IPS DF 6.9 (cell line): Measurements from ENCODE around the gene JUNB.

Experiments
- DNase-seq: peaks from one replicate; pipeline ENCODE4 v3.0.0-alpha.2; 2013; ENCODE audit warnings: low read depth, low spot score
- H3K27ac ChIP-seq: one replicate; pipeline ENCODE4 v1.5.1; 2013; ENCODE audit warnings: low read length, control low read depth
- H3K27me3 ChIP-seq: 2 replicates; pipeline ENCODE4 v1.6.1; 2013; ENCODE audit warnings: mild to moderate bottlenecking, low read length; ENCODE audit not compliant: control insufficient read depth, insufficient read depth
- H3K36me3 ChIP-seq: 2 replicates; pipeline ENCODE4 v1.6.1; 2013; ENCODE audit warnings: low read length; ENCODE audit not compliant: control insufficient read depth, insufficient read depth
- H3K4me1 ChIP-seq: 2 replicates; pipeline ENCODE4 v1.6.1; 2013; ENCODE audit warnings: low read length; ENCODE audit not compliant: control insufficient read depth, insufficient read depth
- H3K4me3 ChIP-seq: 2 replicates; pipeline ENCODE4 v1.5.1; 2013; ENCODE audit warnings: mild to moderate bottlenecking, low read length
- H3K9me3 ChIP-seq: 2 replicates; pipeline ENCODE4 v1.6.1; 2013; ENCODE audit warnings: low read length, inconsistent platforms; ENCODE audit not compliant: control insufficient read depth, insufficient read depth
- WGBS: extraction: QIAGEN DNeasy Blood & Tissue Kit; methylation state at CpG from one replicate; pipeline ENCODE4 v1.1.7; 2013; ENCODE audit warnings: mixed read lengths, missing lambda C conversion rate; ENCODE audit not compliant: insufficient read length, insufficient coverage; 5-methylcytosine and 5-hydroxymethylcytosine counted together

The JUNB gene

GRCh38 chr19:12783291-12783848 is 7.9 kb upstream of the JUNB start:
- WGBS: no CpG with 5 or more reads among the region's 16 CpGs
- no peak for DNase-seq
- Histone ChIP-seq H3K9me3 (no peaks in the 10 kb centered on the region), H3K27me3 (no peaks in the 10 kb centered on the region), H3K36me3 (no peaks in the 10 kb centered on the region; the same call in 1 of the 2 replicates), H3K27ac (no peak overlapping the region), H3K4me1 (peaks cover 14% of the 10 kb centered on the region), H3K4me3 (peak overlapping the region; percentile 43; the same call in 1 of the 2 replicates)

DNA sequence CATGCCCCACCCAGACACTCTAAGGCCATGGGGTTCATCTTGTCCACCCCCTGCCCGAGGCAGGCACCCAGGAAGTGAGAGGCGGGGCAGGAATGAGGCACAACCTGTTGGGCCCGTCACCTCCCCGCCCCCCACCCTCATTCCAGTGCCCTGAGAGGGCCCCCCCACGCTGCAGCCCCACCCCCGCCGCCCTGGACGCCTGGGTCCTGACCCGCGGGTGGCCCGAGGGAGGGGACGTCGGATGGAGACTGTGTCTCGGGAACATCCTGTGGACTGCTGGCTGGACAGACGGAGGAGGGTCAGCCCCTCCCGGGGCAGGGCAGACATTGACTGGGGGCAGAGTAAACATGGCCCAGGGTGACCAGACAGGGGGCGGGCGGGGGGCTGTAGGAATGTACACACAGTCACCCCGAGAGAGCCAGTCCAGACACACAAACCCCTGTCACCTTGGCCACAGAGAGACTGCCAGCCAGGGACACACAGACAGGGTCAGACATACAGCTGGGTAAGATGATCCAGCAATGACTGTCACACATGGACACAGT is 7.4 kb upstream of the JUNB start:
- peaks cover 18% of the 10 kb centered on the region for H3K4me1 ChIP-seq
- H3K27ac ChIP-seq: no peak overlapping the region

DNA sequence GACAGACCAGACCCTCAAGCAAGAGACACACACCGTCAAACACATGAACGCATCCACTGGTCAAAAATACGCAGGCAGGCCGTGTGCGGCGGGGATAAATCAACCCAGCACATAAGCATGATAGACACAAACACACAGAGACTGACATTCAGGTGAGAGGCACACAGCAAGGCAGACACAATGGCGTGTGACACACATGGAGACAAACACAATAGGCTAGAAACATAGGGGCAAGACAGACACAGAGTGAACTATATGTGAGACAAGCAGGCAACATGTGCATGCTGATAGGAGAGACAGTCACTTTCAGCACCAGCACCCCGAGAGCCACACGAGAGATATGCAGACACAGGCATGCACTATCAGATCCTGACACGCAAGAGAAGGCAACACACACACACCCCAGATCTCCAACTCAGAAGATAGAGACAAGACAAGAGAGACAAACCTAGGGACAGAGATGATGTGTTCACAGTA is 6.9 kb upstream of the JUNB start:
- Histone ChIP-seq H3K9me3 (no peaks in the 10 kb centered on the region), H3K4me3 (no peak overlapping the region), H3K36me3 (no peaks in the 10 kb centered on the region; the same call in 1 of the 2 replicates), H3K4me1 (peaks cover 18% of the 10 kb centered on the region), H3K27ac (no peak overlapping the region), H3K27me3 (no peaks in the 10 kb centered on the region)
- DNase-seq: no peak
- no CpG with 5 or more reads among the region's 10 CpGs for WGBS

More for the DNA sequence above, 7.4 kb upstream of the JUNB start:
- H3K27me3 ChIP-seq: no peaks in the 10 kb centered on the region
- H3K4me3 ChIP-seq: no peak overlapping the region
- no peaks in the 10 kb centered on the region for H3K9me3 ChIP-seq
- no peak for DNase-seq
- no peaks in the 10 kb centered on the region; the same call in 1 of the 2 replicates for H3K36me3 ChIP-seq
- no CpG with 5 or more reads among the region's 19 CpGs for WGBS

DNA sequence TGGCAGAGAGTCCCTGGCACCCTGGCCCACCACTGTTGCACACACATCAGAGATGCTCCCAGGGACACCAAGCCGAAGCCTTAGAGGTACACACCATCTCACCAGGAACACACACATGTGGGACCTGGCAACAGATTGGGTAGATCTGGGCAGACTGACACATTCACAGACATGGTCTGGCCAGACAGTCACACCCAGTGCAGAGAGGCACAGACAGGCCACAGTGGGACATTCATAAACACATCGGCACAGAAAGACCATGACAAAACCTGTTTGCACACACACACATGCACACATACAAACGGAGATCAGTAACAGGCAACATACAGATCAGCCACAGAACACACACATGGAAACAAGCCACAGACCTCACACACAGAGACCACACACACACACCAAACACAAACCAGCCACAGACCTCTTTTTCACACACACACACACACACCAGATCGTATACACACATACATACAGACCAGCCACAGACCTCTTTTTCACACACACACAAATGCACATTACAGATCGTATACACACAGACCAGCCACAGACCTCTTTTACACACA is 6.3 kb upstream of the JUNB start:
- H3K4me3 ChIP-seq: no peak overlapping the region
- DNase-seq: no peak
- no peaks in the 10 kb centered on the region for H3K9me3 ChIP-seq
- H3K4me1 ChIP-seq: peaks cover 17% of the 10 kb centered on the region
- no CpG with 5 or more reads among the region's 5 CpGs for WGBS
- H3K36me3 ChIP-seq: no peaks in the 10 kb centered on the region; the same call in 1 of the 2 replicates
- no peaks in the 10 kb centered on the region for H3K27me3 ChIP-seq
- H3K27ac ChIP-seq: no peak overlapping the region

DNA sequence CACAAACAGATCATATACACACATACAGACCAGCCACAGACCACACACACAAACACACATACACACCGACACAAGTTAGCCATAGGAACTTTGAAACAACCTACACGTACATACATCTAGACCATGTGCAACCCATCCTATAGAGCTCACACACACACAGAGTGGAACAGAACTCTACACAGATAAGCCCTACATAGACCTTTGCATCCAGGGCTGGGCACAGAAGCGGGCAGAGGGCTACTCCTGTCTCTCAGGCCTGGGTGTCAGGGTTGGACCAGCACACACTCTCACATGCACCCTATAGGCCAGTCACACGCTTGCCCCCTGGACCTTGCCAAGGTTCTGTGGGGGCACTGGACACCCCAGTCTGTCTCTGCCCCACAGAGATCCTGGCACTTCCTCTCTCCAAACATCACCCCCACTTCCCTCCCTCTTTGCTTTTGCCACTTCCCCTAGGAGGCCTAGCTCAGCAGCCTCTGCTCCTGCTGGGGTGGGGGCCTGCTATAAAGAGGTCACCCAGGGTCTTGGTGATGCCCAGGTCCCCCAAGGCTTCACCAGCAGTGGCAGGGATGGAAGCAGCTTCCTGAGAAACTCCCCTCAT is 5.8 kb upstream of the JUNB start:
- H3K9me3 ChIP-seq: no peaks in the 10 kb centered on the region
- no peak overlapping the region for H3K4me3 ChIP-seq
- no peak overlapping the region for H3K27ac ChIP-seq
- WGBS: no CpG with 5 or more reads among the region's 4 CpGs
- peaks cover 17% of the 10 kb centered on the region for H3K4me1 ChIP-seq
- no peaks in the 10 kb centered on the region; the same call in 1 of the 2 replicates for H3K36me3 ChIP-seq
- no peak for DNase-seq
- H3K27me3 ChIP-seq: no peaks in the 10 kb centered on the region

DNA sequence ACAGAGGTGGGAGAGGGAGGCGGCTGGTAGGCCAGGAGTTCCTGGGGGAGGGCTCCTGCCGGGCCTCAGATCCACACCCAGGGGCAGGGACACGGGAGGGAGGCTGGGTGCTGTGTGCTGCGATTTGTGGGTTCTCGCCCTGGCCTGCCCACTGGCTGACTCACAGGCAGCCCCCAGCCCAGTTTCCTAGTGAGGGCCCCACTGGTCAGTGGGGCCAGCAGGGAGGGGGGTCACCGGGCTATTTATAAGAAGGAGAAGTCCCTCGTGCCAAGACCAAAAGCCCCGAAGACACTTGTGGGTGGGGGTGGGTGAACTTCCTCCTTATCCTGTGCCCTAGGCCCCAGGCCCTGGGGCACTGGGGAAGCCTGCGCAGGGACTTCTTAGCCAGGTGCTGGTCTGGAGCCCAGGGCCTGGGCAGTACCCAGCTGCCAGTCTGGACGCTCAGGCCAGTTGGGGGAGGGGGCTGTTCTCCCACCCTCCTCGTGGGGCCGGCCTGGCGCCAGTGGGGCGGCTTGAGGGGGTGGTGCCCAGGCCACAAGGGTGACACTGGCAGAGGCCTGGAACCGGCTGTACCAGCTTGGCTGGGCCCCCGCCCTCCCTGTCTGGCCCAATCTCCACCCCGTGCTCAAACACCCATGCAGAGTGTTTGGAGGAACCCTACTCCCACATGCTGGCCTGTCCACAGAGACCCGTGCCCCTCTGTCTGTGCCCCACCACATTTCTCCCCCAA is 5.0 kb upstream of the JUNB start:
- no peaks in the 10 kb centered on the region for H3K9me3 ChIP-seq
- no peaks in the 10 kb centered on the region for H3K27me3 ChIP-seq
- no peak for DNase-seq
- H3K27ac ChIP-seq: no peak overlapping the region
- no CpG with 5 or more reads among the region's 18 CpGs for WGBS
- H3K4me3 ChIP-seq: no peak overlapping the region
- peaks cover 17% of the 10 kb centered on the region for H3K4me1 ChIP-seq
- H3K36me3 ChIP-seq: no peaks in the 10 kb centered on the region; the same call in 1 of the 2 replicates

GRCh38 chr19:12786952-12787351 is 4.3 kb upstream of the JUNB start:
- no peak for DNase-seq
- peaks cover 17% of the 10 kb centered on the region for H3K4me1 ChIP-seq
- no peak overlapping the region for H3K27ac ChIP-seq

DNA sequence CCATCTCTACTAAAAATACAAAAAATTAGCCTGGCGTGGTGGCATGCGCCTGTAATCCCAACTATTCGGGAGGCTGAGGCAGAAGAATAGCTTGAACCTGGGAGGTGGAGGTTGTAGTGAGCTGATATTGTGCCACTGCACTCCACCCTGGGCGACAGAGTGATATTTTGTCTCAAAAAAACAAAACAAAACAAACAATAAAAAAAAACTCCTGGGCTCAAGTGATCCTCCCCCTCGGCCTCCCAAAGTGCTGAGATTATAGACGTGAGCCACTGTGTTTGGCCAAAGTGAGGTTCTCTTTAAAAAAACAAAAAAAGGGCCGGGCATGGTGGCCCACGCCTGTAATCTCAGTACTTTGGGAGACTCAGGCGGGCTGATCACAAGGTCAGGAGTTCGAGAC is 3.8 kb upstream of the JUNB start:
- no peaks in the 10 kb centered on the region; the same call in 1 of the 2 replicates for H3K36me3 ChIP-seq
- H3K9me3 ChIP-seq: no peaks in the 10 kb centered on the region
- no peaks in the 10 kb centered on the region for H3K27me3 ChIP-seq
- H3K27ac ChIP-seq: no peak overlapping the region
- no CpG with 5 or more reads among the region's 10 CpGs for WGBS
- H3K4me1 ChIP-seq: peaks cover 13% of the 10 kb centered on the region
- DNase-seq: no peak
- no peak overlapping the region for H3K4me3 ChIP-seq

More at GRCh38 chr19:12786952-12787351, 4.3 kb upstream of the JUNB start:
- no peaks in the 10 kb centered on the region for H3K27me3 ChIP-seq
- H3K36me3 ChIP-seq: no peaks in the 10 kb centered on the region; the same call in 1 of the 2 replicates
- no CpG with 5 or more reads among the region's 3 CpGs for WGBS
- no peak overlapping the region for H3K4me3 ChIP-seq
- H3K9me3 ChIP-seq: no peaks in the 10 kb centered on the region

- DNase-seq: no peak
- Histone ChIP-seq H3K27ac (no peak overlapping the region), H3K4me3 (no peak overlapping the region), H3K27me3 (no peaks in the 10 kb centered on the region), H3K36me3 (no peaks in the 10 kb centered on the region), H3K9me3 (no peaks in the 10 kb centered on the region), H3K4me1 (peaks cover 14% of the 10 kb centered on the region)
- no CpG with 5 or more reads among the region's 4 CpGs for WGBS
Measured at GRCh38 chr19:12788042-12788681, 3.1 kb upstream of the JUNB start.

GRCh38 chr19:12788682-12789097 is 2.6 kb upstream of the JUNB start:
- no CpG with 5 or more reads among the region's 12 CpGs for WGBS
- Histone ChIP-seq H3K4me1 (peaks cover 10% of the 10 kb centered on the region), H3K4me3 (no peak overlapping the region; the same call in 1 of the 2 replicates), H3K27ac (no peak overlapping the region), H3K36me3 (no peaks in the 10 kb centered on the region), H3K27me3 (no peaks in the 10 kb centered on the region), H3K9me3 (no peaks in the 10 kb centered on the region)
- no peak for DNase-seq
